ENCODE results near the gene TMEM72. TPM values are rescaled to one million over a fixed set of nuclear protein-coding genes. Genes with fewer than 3 reads are reported as not detected.

Gene TMEM72
- total and polyA plus RNA-seq, 2 experiments from 2014 or later: 0.13 TPM; not detected in 1

GRCh38 chr10:44948642-44949041 is 37.5 kb downstream of the TMEM72 start:
- Histone ChIP-seq H3K79me2 (no peaks in the 10 kb centered on the region), H3K4me1 (ENCODE audit: insufficient read depth) (peaks cover 11% of the 10 kb centered on the region), H3K27me3 (no peaks in the 10 kb centered on the region), H3K9me2 (replicated peaks; ENCODE audit: insufficient read depth) (no peaks in the 10 kb centered on the region), H3K36me3 (replicated peaks; ENCODE audit: insufficient read depth, low read depth) (no peaks in the 10 kb centered on the region), H4K20me1 (ENCODE audit: insufficient read depth, poor library complexity, severe bottlenecking) (no peaks in the 10 kb centered on the region), H3K9me3 (ENCODE audit: low read depth) (no peaks in the 10 kb centered on the region), H3K27ac (no peak overlapping the region), H3K4me3 (no peak overlapping the region), H3K4me2 (no peak overlapping the region), H2AFZ (no peak overlapping the region)
- 84% methylated on average over 1 of the region's 1 CpG for WGBS (ENCODE audit: low lambda C conversion rate, missing lambda C conversion rate)
- no peak for DNase-seq (ENCODE audit: low spot score)
- TF ChIP-seq EZH2phosphoT487 (IDR thresholded peaks at IDR 0.05; ENCODE audit: low read depth, severe bottlenecking, unreplicated experiment) (no peak), EZH2 (IDR thresholded peaks at IDR 0.05; ENCODE audit: borderline replicate concordance) (no peak), CTCF (IDR thresholded peaks at IDR 0.05; ENCODE audit: poor library complexity) (no peak)

GRCh38 chr10:44949127-44949802 is 38.1 kb downstream of the TMEM72 start:
- Histone ChIP-seq H3K79me2 (peaks cover 2% of the 10 kb centered on the region), H3K9me2 (replicated peaks; ENCODE audit: insufficient read depth) (no peaks in the 10 kb centered on the region), H3K4me2 (peak overlapping the region; percentile 16), H3K36me3 (replicated peaks; ENCODE audit: insufficient read depth, low read depth) (no peaks in the 10 kb centered on the region), H4K20me1 (ENCODE audit: insufficient read depth, poor library complexity, severe bottlenecking) (no peaks in the 10 kb centered on the region), H3K4me1 (ENCODE audit: insufficient read depth) (peaks cover 11% of the 10 kb centered on the region), H3K27me3 (no peaks in the 10 kb centered on the region), H3K4me3 (no peak overlapping the region), H2AFZ (no peak overlapping the region), H3K27ac (no peak overlapping the region), H3K9me3 (ENCODE audit: low read depth) (no peaks in the 10 kb centered on the region)
- DNase-seq (ENCODE audit: low spot score): no peak
- TF ChIP-seq EZH2 (IDR thresholded peaks at IDR 0.05; ENCODE audit: borderline replicate concordance) (no peak), CTCF (IDR thresholded peaks at IDR 0.05; ENCODE audit: poor library complexity) (no peak), EZH2phosphoT487 (IDR thresholded peaks at IDR 0.05; ENCODE audit: low read depth, severe bottlenecking, unreplicated experiment) (no peak)
- 78% methylated on average over 5 of the region's 5 CpGs for WGBS (ENCODE audit: low lambda C conversion rate, missing lambda C conversion rate)

GRCh38 chr10:44949915-44950314 is 38.8 kb downstream of the TMEM72 start:
- Histone ChIP-seq H3K27me3 (no peaks in the 10 kb centered on the region), H3K4me3 (no peak overlapping the region), H3K4me1 (ENCODE audit: insufficient read depth) (peaks cover 11% of the 10 kb centered on the region), H3K4me2 (peak overlapping the region; percentile 16), H3K79me2 (peaks cover 2% of the 10 kb centered on the region), H3K36me3 (replicated peaks; ENCODE audit: insufficient read depth, low read depth) (no peaks in the 10 kb centered on the region), H3K27ac (no peak overlapping the region), H3K9me3 (ENCODE audit: low read depth) (no peaks in the 10 kb centered on the region), H4K20me1 (ENCODE audit: insufficient read depth, poor library complexity, severe bottlenecking) (no peaks in the 10 kb centered on the region), H2AFZ (no peak overlapping the region), H3K9me2 (replicated peaks; ENCODE audit: insufficient read depth) (no peaks in the 10 kb centered on the region)
- no peak for TF ChIP-seq CTCF (IDR thresholded peaks at IDR 0.05; ENCODE audit: poor library complexity)
- TF ChIP-seq EZH2phosphoT487 (IDR thresholded peaks at IDR 0.05; ENCODE audit: low read depth, severe bottlenecking, unreplicated experiment): no peak
- TF ChIP-seq EZH2 (IDR thresholded peaks at IDR 0.05; ENCODE audit: borderline replicate concordance): no peak
- DNase-seq (ENCODE audit: low spot score): peak; percentile 25
- 58% methylated on average over 3 of the region's 3 CpGs for WGBS (ENCODE audit: low lambda C conversion rate, missing lambda C conversion rate)

Data from hepatocyte (in vitro differentiated cells).